K562 (cell line): ENCODE data around the gene TSSK1B. TPM values are rescaled to one million over a fixed set of nuclear protein-coding genes. Genes with fewer than 3 reads are reported as not detected.
A peak's percentile ranks its signal among the peaks of the same experiment; 100 is the strongest.

Experiments used
- ATAC-seq: fragments of 200-7000 bp; cut with Tn5 transposase; 3 replicates; pipeline ENCODE4 v1.9.1; 2020; ENCODE audit warnings: moderate library complexity
- BruUV-seq: library from RNA; stranded (reverse); fragments of 400-500 nt; replicated peaks from 2 replicates; lab custom pipeline; 2021; lab: Mats Ljungman, UMichigan
- CTCF ChIA-PET: fragments of 300-600 bp; formaldehyde crosslinking; extraction: SDS; loops from one replicate; lab custom pipeline; 2021; ENCODE audit warnings: low intra/inter-chr PET ratio; lab: Yijun Ruan, JAX
- POLR2A ChIA-PET: fragments of 300-600, 350-650 bp; sonication (Branson Sonifier 250); formaldehyde crosslinking; extraction: SDS; loops from one replicate; lab custom pipeline; 2021; ENCODE audit warnings: antibody characterized with exemption, inconsistent platforms; lab: Yijun Ruan, JAX
- DNase-seq, 4 experiments: peaks; one replicate each; pipeline versions ENCODE4 v3.0.0 to v3.0.0-alpha.2; 2011 to 2018; ENCODE audit warnings: low spot score in 3 of 4, mixed read lengths in 3 of 4; ENCODE audit errors: extremely low read depth in 1 of 4
- FAIRE-seq: peaks from 2 replicates; lab custom pipeline; 2011; peaks lifted over from hg19 to GRCh38; lab: Jason Lieb, UNC
- H2AFZ ChIP-seq: 2 replicates; pipeline ENCODE4 v1.6.0; 2011; ENCODE audit warnings: low read depth, low read length, control low read depth, inconsistent platforms
- H3K27ac ChIP-seq: fragments of 200-600 bp; 3 replicates; pipeline ENCODE4 v1.8.0; 2011; ENCODE audit warnings: low read depth, mild to moderate bottlenecking, control low read depth, inconsistent platforms, low read length, moderate library complexity, mixed read lengths; ENCODE audit errors: extremely low read depth
- H3K27me3 ChIP-seq, 2 experiments: fragments of 300-600 bp in 1 of 2; 2 replicates in 1 of 2; 3 replicates in 1 of 2; pipeline versions ENCODE4 v1.6.0 to v1.8.0; 2011; ENCODE audit warnings: inconsistent platforms in 2 of 2, low read length in 2 of 2, mild to moderate bottlenecking in 1 of 2, mixed read lengths in 1 of 2, moderate library complexity in 1 of 2; ENCODE audit not compliant: control insufficient read depth in 2 of 2, insufficient read depth in 2 of 2
- H3K36me3 ChIP-seq: fragments of 300-600 bp; 3 replicates; pipeline ENCODE4 v1.8.0; 2011; ENCODE audit warnings: mild to moderate bottlenecking, low read length, inconsistent platforms; ENCODE audit not compliant: control insufficient read depth, insufficient read depth
- H3K4me1 ChIP-seq, 2 experiments: fragments of 200-600 bp in 1 of 2; replicated peaks in 1 of 2; 2 replicates in 1 of 2; 3 replicates in 1 of 2; pipeline versions ENCODE4 v1.5.1 to v1.8.0; 2011; ENCODE audit warnings: inconsistent platforms in 2 of 2, low read length in 2 of 2, mild to moderate bottlenecking in 1 of 2, mixed read lengths in 1 of 2, moderate library complexity in 1 of 2; ENCODE audit not compliant: control insufficient read depth in 2 of 2, insufficient read depth in 2 of 2
- H3K4me2 ChIP-seq: 2 replicates; pipeline ENCODE4 v1.6.1; 2011; ENCODE audit warnings: low read length, control low read depth, inconsistent platforms, mixed read lengths; ENCODE audit not compliant: insufficient read depth
- H3K4me3 ChIP-seq: fragments of 200-600 bp; sonication (generic), shearing (Covaris generic); 2 replicates; pipeline ENCODE4 v1.5.1; 2016; ENCODE audit warnings: control low read depth, inconsistent platforms
- H3K79me2 ChIP-seq: fragments of 200-600 bp; 3 replicates; pipeline ENCODE4 v1.8.0; 2011; ENCODE audit warnings: low read length, inconsistent platforms; ENCODE audit not compliant: control insufficient read depth, insufficient read depth
- H3K9ac ChIP-seq, 2 experiments: 2 replicates each; pipeline versions ENCODE4 v1.6.0 to v1.6.1; 2011; ENCODE audit warnings: low read depth in 2 of 2, low read length in 2 of 2, control low read depth in 1 of 2, inconsistent platforms in 1 of 2, mild to moderate bottlenecking in 1 of 2, mixed read lengths in 1 of 2; ENCODE audit not compliant: insufficient read depth in 1 of 2
- H3K9me1 ChIP-seq: one replicate; pipeline ENCODE4 v1.6.0; 2011; ENCODE audit warnings: inconsistent platforms, mild to moderate bottlenecking, low read length, moderate library complexity; ENCODE audit not compliant: control insufficient read depth, insufficient read depth
- H3K9me3 ChIP-seq: replicated peaks from 2 replicates; pipeline ENCODE4 v1.5.1; 2011; ENCODE audit warnings: low read depth, low read length, inconsistent platforms; ENCODE audit not compliant: control insufficient read depth, insufficient read depth
- H4K20me1 ChIP-seq: replicated peaks from 2 replicates; pipeline ENCODE4 v1.6.1; 2011; ENCODE audit warnings: low read length, inconsistent platforms, mixed read lengths; ENCODE audit not compliant: control insufficient read depth, insufficient read depth
- ATF7 ChIP-seq: fragments of 450-650 bp; IDR thresholded peaks from 2 replicates; pipeline ENCODE4 v1.7.1; 2014; ENCODE audit warnings: mild to moderate bottlenecking, moderate library complexity
- CBX2 ChIP-seq: fragments of 200-600 bp; sonication (generic); IDR thresholded peaks from one replicate; pipeline ENCODE4 v1.6.1; 2012; ENCODE audit warnings: mild to moderate bottlenecking, low read length, inconsistent platforms; ENCODE audit not compliant: insufficient read depth, poor library complexity, severe bottlenecking
- ETV5 ChIP-seq: sonication (generic); formaldehyde crosslinking; IDR thresholded peaks from 2 replicates; pipeline ENCODE4 v1.4.0; 2020; ENCODE audit warnings: low read depth, mild to moderate bottlenecking, missing genetic modification reagents
- HES1 ChIP-seq: fragments of 450-650 bp; IDR thresholded peaks from 2 replicates; pipeline ENCODE4 v1.6.1; 2016; ENCODE audit warnings: low read depth, mild to moderate bottlenecking, moderate library complexity
- MLLT1 ChIP-seq, 2 experiments: fragments of 450-650 bp; IDR thresholded peaks; 2 replicates each; pipeline ENCODE4 v1.6.1; 2016
- NR2C2 ChIP-seq, 2 experiments: fragments of 200-800 bp in 1 of 2; sonication (Bioruptor generic) in 1 of 2; sonication (generic) in 1 of 2; formaldehyde crosslinking in 1 of 2; IDR thresholded peaks; 2 replicates each; pipeline versions ENCODE4 v1.6.1 to v1.8.0; 2016 to 2022; ENCODE audit warnings: mild to moderate bottlenecking in 1 of 2, missing compliant biosample characterization in 1 of 2, missing genetic modification characterization in 1 of 2, missing genetic modification reagents in 1 of 2
- PHTF2 ChIP-seq: fragments of 250-450 bp; sonication (Bioruptor Pico); IDR thresholded peaks from 2 replicates; pipeline ENCODE4 v1.5.0; 2021; ENCODE audit warnings: mild to moderate bottlenecking
- SREBF1 ChIP-seq: fragments of 150-350 bp; IDR thresholded peaks from 2 replicates; pipeline ENCODE4 v1.6.1; 2014; ENCODE audit warnings: antibody characterized with exemption, low read depth, low read length, borderline replicate concordance
- TAF1 ChIP-seq: IDR thresholded peaks from 2 replicates; pipeline ENCODE4 v1.6.1; 2011; ENCODE audit warnings: mild to moderate bottlenecking, low read length, moderate library complexity; ENCODE audit not compliant: insufficient read depth, control insufficient read depth, severe bottlenecking; ENCODE audit errors: extremely low read depth
- TRIM25 ChIP-seq: fragments of 450-650 bp; IDR thresholded peaks from 2 replicates; pipeline ENCODE4 v1.7.0; 2016; ENCODE audit warnings: borderline replicate concordance
- ZBTB11 ChIP-seq, 3 experiments: fragments of 200-800 bp in 1 of 3; fragments of 250-450 bp in 1 of 3; fragments of 450-650 bp in 1 of 3; sonication (Bioruptor Pico) in 1 of 3; sonication (Bioruptor generic) in 1 of 3; formaldehyde crosslinking in 1 of 3; IDR thresholded peaks; 2 replicates each; pipeline versions ENCODE4 v1.6.1 to v1.8.0; 2016 to 2022; ENCODE audit warnings: mild to moderate bottlenecking in 2 of 3, missing genetic modification characterization in 2 of 3, missing compliant biosample characterization in 1 of 3, moderate library complexity in 1 of 3
- ZC3H11A ChIP-seq: IDR thresholded peaks from 2 replicates; pipeline ENCODE4 v1.6.1; 2012; ENCODE audit warnings: low read depth, low read length, improper control_type of control experiment
- ZFP36 ChIP-seq: fragments of 150-350 bp; IDR thresholded peaks from 2 replicates; pipeline ENCODE4 v1.6.1; 2018; ENCODE audit warnings: low read length, low read depth; ENCODE audit not compliant: partially characterized antibody
- ZNF347 ChIP-seq: fragments of 450-650 bp; formaldehyde crosslinking; IDR thresholded peaks from 2 replicates; pipeline ENCODE4 v1.4.0; 2020; ENCODE audit warnings: low read depth, mild to moderate bottlenecking, moderate library complexity
- ZSCAN29 ChIP-seq: fragments of 450-650 bp; IDR thresholded peaks from 2 replicates; pipeline ENCODE4 v1.6.1; 2017
- WGBS: fragments of 100-300 bp; shearing (Covaris generic); methylation state at CpG from one replicate; pipeline ENCODE4 v1.1.6; 2016; ENCODE audit warnings: low coverage, mixed read lengths; ENCODE audit not compliant: insufficient coverage; ENCODE audit errors: missing lambda C conversion rate; 5-methylcytosine and 5-hydroxymethylcytosine counted together
- in situ Hi-C: fragments of 300-500 bp; cut with MboI; formaldehyde crosslinking; loops from 4 replicates; pipeline ENCODE4 v1.15.0; 2018; ENCODE audit warnings: inconsistent platforms, mixed read lengths
- intact Hi-C: fragments of 100-400 bp; cut with micrococcal nuclease; formaldehyde crosslinking; loops from 2 replicates; pipeline ENCODE4 v1.14.2; 2022
- polyA plus RNA-seq, 8 experiments: library from polyadenylated mRNA; depleted of rRNA in 4 of 8; stranded (reverse) in 5 of 8; unstranded in 3 of 8; fragments of >200 nt; fragmentation: Nextera tagmentation in 2 of 8; fragmentation: Illumina TruSeq in 1 of 8; extraction: Ambion mirVana in 2 of 8; extraction: Trizol in 1 of 8; gene quantifications; 2 replicates each; pipeline versions ENCODE4 v1.2.1 to v1.2.3, GENCODE V29; 2011 to 2014; ENCODE audit warnings: inconsistent platforms in 1 of 8, missing spikeins in 1 of 8
- total RNA-seq, 7 experiments: library from RNA; depleted of rRNA in 6 of 7; stranded (reverse); fragments of >200 nt in 6 of 7; fragmentation: Illumina TruSeq in 2 of 7; extraction: Trizol in 2 of 7; gene quantifications; 2 replicates each; pipeline versions ENCODE4 v1.2.1 to v1.2.3, GENCODE V29; 2011 to 2021; ENCODE audit warnings: low replicate concordance in 1 of 7

The TSSK1B gene
- total and polyA plus RNA-seq, 9 of the 15 experiments (the other 6 are each of a cell fraction or from before 2014, with no cell fraction given), result not detected

GRCh38 chr5:113433071-113433470 lies 1.7 kb downstream of the TSSK1B start:
- peak in 2 of 4 experiments; percentile 24 to 30 for DNase-seq
- H3K79me2 ChIP-seq, result no peaks in the 10 kb centered on the region
- H3K9ac ChIP-seq, result no peak overlapping the region
- H3K4me2 ChIP-seq, result no peak overlapping the region
- H3K36me3 ChIP-seq, result no peaks in the 10 kb centered on the region
- H3K9me3 ChIP-seq, result no peaks in the 10 kb centered on the region
- no peak overlapping the region for H3K27ac ChIP-seq
- no peak overlapping the region for H2AFZ ChIP-seq
- no peaks in the 10 kb centered on the region for H4K20me1 ChIP-seq
- H3K4me3 ChIP-seq, result no peak overlapping the region
- in situ Hi-C loops (no loop called here), intact Hi-C loops (no loop called here)
- FAIRE-seq, result no peak
- no peak; the same call in 1 of the 3 replicates for ATAC-seq
- BruUV-seq, result no TSS peak
- ChIA-PET CTCF (no interaction called here), POLR2A (no interaction called here)
- peaks cover 0 to 3% of the 10 kb centered on the region in 2 experiments; a peak in 1 of 5 replicates for H3K4me1 ChIP-seq
- no peaks in the 10 kb centered on the region for H3K9me1 ChIP-seq
- 3% methylated on average over 7 of the region's 21 CpGs for WGBS
- peaks cover 18 to 32% of the 10 kb centered on the region in 2 experiments for H3K27me3 ChIP-seq
- TF ChIP-seq ZNF347 (CRISPR knock-in tag) (no peak), ZC3H11A (no peak), TAF1 (no peak), ATF7 (no peak), HES1 (no peak), MLLT1 (IDR thresholded peaks at IDR 0.05) (no peak), NR2C2 (CRISPR knock-in tag; IDR thresholded peaks at IDR 0.05) (no peak), NR2C2 (tag; IDR thresholded peaks at IDR 0.05) (no peak), ZFP36 (no peak), ZSCAN29 (no peak), TRIM25 (no peak), ZBTB11 (CRISPR knock-in tag; IDR thresholded peaks at IDR 0.05) (no peak), CBX2 (no peak), PHTF2 (CRISPR knock-in tag) (no peak), ETV5 (no peak), SREBF1 (no peak)
